ENCODE results near the gene PPDPF.

The PPDPF gene

DNA sequence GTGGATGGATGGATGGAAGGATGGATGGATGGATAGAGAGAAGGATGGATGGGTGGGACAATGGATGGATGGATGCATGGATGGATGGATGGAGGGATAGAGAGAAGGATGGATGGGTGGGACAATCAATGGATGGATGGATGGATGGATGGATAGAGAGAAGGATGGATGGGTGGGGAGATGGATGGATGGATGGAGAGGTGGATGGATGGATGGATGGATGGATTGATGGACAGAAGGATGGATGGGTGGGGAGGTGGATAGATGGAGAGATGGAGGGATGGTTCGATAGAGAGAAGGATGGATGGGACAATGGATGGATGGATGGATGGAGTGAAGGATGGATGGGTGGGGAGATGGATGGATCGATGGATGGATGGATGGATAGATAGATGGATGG lies 28.0 kb upstream of the PPDPF start:
- ATAC-seq = no peak
- TF ChIP-seq PPARA (CRISPR knock-in tag; IDR thresholded peaks at IDR 0.05; ENCODE audit: borderline replicate concordance) (no peak), ZNF565 (CRISPR knock-in tag; conservative IDR thresholded peaks at IDR 0.05; ENCODE audit: low read depth) (no peak), ESRRG (CRISPR knock-in tag; IDR thresholded peaks at IDR 0.05) (no peak), ISL1 (CRISPR knock-in tag; IDR thresholded peaks at IDR 0.05) (no peak)

GRCh38 chr20:63492982-63493381 lies 27.6 kb upstream of the PPDPF start:
- ATAC-seq = no peak
- TF ChIP-seq CREB5 (CRISPR knock-in tag; IDR thresholded peaks at IDR 0.05; ENCODE audit: low read depth) (no peak), ESRRG (CRISPR knock-in tag; IDR thresholded peaks at IDR 0.05) (no peak), ZNF565 (CRISPR knock-in tag; conservative IDR thresholded peaks at IDR 0.05; ENCODE audit: low read depth) (no peak), ZNF70 (CRISPR knock-in tag; IDR thresholded peaks at IDR 0.05) (no peak), PPARA (CRISPR knock-in tag; IDR thresholded peaks at IDR 0.05; ENCODE audit: borderline replicate concordance) (no peak)

GRCh38 chr20:63493563-63494020 lies 27.0 kb upstream of the PPDPF start:
- TF ChIP-seq CSDC2 (CRISPR knock-in tag; IDR thresholded peaks at IDR 0.05) (no peak), PPARA (CRISPR knock-in tag; IDR thresholded peaks at IDR 0.05; ENCODE audit: borderline replicate concordance) (no peak), BACH2 (CRISPR knock-in tag; IDR thresholded peaks at IDR 0.05; ENCODE audit: borderline replicate concordance) (no peak), ESRRG (CRISPR knock-in tag; IDR thresholded peaks at IDR 0.05) (no peak), SNAI2 (CRISPR knock-in tag; IDR thresholded peaks at IDR 0.05) (no peak), ZFP30 (CRISPR knock-in tag; IDR thresholded peaks at IDR 0.05) (no peak), CREB5 (CRISPR knock-in tag; IDR thresholded peaks at IDR 0.05; ENCODE audit: low read depth) (no peak), ARNTL (CRISPR knock-in tag; IDR thresholded peaks at IDR 0.05; ENCODE audit: borderline replicate concordance, low read depth) (no peak), TSHZ2 (CRISPR knock-in tag; IDR thresholded peaks at IDR 0.05) (no peak), ZNF565 (CRISPR knock-in tag; conservative IDR thresholded peaks at IDR 0.05; ENCODE audit: low read depth) (no peak), TCF4 (CRISPR knock-in tag; IDR thresholded peaks at IDR 0.05; ENCODE audit: borderline replicate concordance) (no peak)
- TF ChIP-seq, protein P1, sequence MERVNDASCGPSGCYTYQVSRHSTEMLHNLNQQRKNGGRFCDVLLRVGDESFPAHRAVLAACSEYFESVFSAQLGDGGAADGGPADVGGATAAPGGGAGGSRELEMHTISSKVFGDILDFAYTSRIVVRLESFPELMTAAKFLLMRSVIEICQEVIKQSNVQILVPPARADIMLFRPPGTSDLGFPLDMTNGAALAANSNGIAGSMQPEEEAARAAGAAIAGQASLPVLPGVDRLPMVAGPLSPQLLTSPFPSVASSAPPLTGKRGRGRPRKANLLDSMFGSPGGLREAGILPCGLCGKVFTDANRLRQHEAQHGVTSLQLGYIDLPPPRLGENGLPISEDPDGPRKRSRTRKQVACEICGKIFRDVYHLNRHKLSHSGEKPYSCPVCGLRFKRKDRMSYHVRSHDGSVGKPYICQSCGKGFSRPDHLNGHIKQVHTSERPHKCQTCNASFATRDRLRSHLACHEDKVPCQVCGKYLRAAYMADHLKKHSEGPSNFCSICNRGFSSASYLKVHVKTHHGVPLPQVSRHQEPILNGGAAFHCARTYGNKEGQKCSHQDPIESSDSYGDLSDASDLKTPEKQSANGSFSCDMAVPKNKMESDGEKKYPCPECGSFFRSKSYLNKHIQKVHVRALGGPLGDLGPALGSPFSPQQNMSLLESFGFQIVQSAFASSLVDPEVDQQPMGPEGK (CRISPR knock-in tag; IDR thresholded peaks at IDR 0.05; ENCODE audit: borderline replicate concordance) = no peak
- no peak for ATAC-seq

DNA sequence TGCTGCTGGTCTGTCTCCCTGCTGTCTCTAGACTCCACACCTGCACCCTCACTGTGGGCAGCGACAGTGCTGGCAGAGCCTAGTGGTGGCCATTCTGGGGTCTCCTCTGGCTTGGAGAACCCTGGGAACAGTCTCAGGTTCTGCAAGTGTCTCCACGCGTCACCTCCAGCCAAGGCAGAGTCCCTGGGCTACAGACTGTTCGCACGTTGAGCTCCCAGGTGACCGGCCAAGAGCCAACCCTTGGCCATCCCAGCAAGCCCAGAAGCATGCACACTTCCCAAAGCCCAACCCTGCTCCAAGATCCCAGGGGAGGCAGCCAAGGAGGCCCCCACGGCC lies 26.5 kb upstream of the PPDPF start:
- no peak for TF ChIP-seq OSR1 (CRISPR knock-in tag; IDR thresholded peaks at IDR 0.05)
- no peak for TF ChIP-seq ZC3H10 (CRISPR knock-in tag; IDR thresholded peaks at IDR 0.05)
- no peak for TF ChIP-seq RARB (CRISPR knock-in tag; IDR thresholded peaks at IDR 0.05)
- TF ChIP-seq ZFP30 (CRISPR knock-in tag; IDR thresholded peaks at IDR 0.05) = no peak
- no peak for TF ChIP-seq TSHZ2 (CRISPR knock-in tag; IDR thresholded peaks at IDR 0.05)
- TF ChIP-seq, protein P2, sequence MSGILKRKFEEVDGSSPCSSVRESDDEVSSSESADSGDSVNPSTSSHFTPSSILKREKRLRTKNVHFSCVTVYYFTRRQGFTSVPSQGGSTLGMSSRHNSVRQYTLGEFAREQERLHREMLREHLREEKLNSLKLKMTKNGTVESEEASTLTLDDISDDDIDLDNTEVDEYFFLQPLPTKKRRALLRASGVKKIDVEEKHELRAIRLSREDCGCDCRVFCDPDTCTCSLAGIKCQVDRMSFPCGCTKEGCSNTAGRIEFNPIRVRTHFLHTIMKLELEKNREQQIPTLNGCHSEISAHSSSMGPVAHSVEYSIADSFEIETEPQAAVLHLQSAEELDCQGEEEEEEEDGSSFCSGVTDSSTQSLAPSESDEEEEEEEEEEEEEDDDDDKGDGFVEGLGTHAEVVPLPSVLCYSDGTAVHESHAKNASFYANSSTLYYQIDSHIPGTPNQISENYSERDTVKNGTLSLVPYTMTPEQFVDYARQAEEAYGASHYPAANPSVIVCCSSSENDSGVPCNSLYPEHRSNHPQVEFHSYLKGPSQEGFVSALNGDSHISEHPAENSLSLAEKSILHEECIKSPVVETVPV (CRISPR knock-in tag; IDR thresholded peaks at IDR 0.05) = no peak
- TF ChIP-seq BACH2 (CRISPR knock-in tag; IDR thresholded peaks at IDR 0.05; ENCODE audit: borderline replicate concordance) = no peak
- TF ChIP-seq SNAI2 (CRISPR knock-in tag; IDR thresholded peaks at IDR 0.05) = no peak
- TF ChIP-seq ZNF565 (CRISPR knock-in tag; conservative IDR thresholded peaks at IDR 0.05; ENCODE audit: low read depth) = no peak
- no peak for TF ChIP-seq ZNF70 (CRISPR knock-in tag; IDR thresholded peaks at IDR 0.05)
- TF ChIP-seq CREB5 (CRISPR knock-in tag; IDR thresholded peaks at IDR 0.05; ENCODE audit: low read depth) = no peak
- TF ChIP-seq, protein P1 (CRISPR knock-in tag; IDR thresholded peaks at IDR 0.05; ENCODE audit: borderline replicate concordance) = no peak
- no peak for TF ChIP-seq CSDC2 (CRISPR knock-in tag; IDR thresholded peaks at IDR 0.05)
- no peak for TF ChIP-seq ZFP3 (CRISPR knock-in tag; IDR thresholded peaks at IDR 0.05)
- ATAC-seq = no peak
